Activated T-cell treated with anti-CD3 and anti-CD28 coated beads for 4 hours (primary cell): ENCODE data around the gene TLCD3B.
A peak's percentile ranks its signal among the peaks of the same experiment; 100 is the strongest.

Experiments used
- DNase-seq: peaks from one replicate; pipeline ENCODE4 v3.0.0-alpha.2; 2020

TLCD3B gene, protein sequence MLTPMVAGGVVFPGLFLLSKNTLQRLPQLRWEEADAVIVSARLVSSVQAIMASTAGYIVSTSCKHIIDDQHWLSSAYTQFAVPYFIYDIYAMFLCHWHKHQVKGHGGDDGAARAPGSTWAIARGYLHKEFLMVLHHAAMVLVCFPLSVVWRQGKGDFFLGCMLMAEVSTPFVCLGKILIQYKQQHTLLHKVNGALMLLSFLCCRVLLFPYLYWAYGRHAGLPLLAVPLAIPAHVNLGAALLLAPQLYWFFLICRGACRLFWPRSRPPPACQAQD

DNA sequence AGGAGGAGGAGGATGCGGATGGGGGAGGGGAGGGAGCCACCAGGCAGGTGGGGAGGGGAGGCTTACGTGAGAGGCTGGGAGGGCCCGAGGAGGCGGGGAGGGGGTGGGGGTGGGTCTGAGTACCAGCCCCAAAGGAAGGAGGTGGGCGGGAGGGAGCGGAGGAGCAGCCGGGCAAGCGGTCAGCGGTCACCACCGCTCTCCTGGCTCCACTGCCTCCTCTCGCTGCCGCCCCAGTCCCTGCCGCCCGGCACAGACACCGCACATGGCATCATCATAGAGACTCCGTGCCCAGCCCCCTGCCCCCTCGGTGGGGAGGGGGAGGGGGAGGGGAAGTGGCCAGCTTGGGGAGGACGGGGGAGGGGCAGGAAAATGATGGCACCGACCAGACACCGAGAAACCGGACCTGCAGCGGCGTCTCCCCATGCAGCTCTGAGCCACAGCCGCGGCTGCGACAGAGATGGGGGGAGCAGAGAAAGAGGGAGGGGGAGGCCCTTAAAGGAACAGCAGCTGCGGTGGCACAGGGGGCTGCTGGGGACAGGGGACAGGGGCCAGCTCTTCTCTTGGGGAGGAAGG is at the start of gene TLCD3B:
Gene TLCD3B (minus strand): TSS at position 431 of the 573 bp plus-strand sequence. CDS start 744 bp downstream, outside the sequence.
- DNase-seq: no peak

DNA sequence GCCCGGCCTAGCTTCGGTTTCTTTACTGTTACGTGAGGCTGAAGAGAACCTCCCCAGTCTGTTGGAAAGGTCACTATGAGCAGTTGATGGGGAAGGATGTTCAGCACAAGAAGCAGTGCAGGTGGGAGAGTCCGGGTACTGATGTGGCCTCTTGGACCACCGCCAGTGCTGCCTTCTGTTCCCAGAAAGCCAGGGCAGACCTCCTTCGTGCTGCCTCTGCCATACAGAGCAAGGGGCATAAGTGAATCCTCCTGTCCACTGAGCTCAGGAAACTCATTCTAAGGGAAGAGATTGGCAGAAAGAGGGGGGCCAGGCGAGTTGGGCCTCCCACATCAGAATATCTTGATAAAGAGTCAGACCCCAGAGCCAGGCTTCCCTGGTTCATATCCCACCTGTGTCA is 48.4 kb upstream of the TLCD3B start:
- no peak for DNase-seq

DNA sequence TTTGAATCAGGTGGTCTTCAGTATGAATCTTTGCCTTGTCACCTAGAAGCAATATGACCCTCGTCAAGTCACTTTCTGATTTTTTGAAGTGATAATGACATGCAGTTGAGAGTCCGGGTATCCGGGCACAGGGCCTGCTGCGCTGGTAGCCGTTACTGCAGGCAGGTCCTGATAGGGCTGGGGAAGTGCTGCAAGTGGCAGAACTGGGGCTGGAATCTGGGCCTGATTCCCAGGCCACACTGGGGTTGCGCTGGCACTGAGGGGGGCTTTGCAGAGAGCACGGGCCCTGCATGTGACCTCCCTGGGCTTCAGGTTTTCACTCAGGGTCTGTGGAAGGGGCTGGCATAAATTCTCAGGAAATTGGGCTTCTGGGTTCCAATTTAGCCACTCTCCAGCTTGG is 47.7 kb upstream of the TLCD3B start:
- no peak for DNase-seq

DNA sequence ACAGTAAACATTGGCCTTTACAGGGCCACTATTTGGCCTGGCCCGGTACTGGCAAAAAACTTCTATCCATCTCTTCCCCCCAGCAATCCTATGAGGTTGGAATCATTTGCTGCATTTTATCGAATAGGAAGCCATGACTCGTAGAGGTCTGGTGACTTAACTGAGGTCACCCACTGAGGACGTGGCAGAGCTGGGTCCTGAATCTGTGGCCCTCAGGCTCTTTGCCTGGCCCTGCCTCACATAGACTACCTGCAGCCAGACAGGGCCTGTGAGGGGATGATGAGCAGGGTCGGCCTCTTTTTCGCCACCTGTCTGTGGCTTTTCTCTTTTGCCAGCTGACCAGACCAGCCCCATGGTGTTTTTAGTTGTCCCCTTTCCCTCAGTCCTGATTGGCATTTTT is 46.6 kb upstream of the TLCD3B start:
- DNase-seq: no peak

DNA sequence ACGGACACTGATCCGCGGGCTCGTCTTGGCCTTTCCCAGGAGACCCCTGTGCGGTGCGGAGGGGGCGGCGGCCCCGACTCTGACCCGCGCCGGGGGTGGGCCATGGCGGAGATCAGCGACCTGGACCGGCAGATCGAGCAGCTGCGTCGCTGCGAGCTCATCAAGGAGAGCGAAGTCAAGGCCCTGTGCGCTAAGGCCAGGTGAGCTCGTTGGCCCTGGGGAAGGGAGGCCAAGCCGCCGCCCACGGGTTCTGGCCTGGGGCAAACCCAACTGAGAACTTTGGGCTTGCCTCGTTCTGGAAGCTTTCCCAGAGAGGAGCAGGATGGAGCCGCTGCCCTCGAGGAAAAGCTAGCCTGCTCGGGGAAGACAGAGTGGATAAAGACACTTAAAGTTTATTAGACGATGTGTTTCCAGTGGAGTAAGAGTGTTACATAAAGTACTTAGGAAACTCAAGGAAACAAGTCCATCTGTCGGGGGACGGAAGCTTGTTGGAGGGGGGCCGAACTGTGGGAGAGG is 45.3 kb upstream of the TLCD3B start:
- no peak for DNase-seq

DNA sequence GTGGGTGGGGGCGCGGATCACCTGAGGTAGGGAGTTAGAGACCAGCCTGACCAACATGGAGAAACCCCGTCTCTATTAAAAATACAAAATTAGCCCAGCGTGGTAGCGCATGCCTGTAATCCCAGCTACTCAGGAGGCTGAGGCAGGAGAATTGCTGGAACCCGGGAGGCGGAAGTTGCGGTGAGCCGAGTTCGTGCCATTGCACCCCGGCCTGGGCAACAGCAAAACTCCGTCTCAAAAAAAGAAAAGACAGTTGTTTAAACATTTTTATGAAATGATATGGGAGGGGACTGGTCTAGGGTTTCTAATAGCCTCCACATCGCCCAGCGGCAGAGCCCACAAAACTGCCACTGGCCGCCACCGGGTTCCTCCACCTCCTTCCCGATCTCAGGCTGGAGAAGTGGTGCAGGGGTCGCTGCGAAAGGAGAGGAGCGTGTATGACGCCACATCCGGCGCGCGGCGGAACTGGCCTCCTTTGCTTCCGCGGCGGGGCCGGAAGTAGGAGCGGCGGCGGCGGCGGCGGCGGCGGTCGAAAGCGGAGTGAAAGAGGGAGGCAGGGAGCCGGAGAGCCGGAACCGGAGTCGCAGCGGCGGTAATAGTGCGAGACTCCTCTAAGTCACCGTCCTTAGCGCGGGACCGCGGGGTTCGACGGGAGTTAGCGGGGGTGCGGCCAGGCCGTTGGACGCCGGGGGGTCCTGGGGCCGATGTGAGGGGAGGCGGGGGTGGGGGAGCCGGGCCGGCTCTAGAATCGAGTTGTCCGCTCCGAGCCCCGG is 44.6 kb upstream of the TLCD3B start, which contains the start of gene PPP4C:
Gene PPP4C (plus strand): TSS at position 492 of the 773 bp plus-strand sequence. CDS start 384 bp downstream, outside the sequence.
- DNase-seq: peak; percentile 80

DNA sequence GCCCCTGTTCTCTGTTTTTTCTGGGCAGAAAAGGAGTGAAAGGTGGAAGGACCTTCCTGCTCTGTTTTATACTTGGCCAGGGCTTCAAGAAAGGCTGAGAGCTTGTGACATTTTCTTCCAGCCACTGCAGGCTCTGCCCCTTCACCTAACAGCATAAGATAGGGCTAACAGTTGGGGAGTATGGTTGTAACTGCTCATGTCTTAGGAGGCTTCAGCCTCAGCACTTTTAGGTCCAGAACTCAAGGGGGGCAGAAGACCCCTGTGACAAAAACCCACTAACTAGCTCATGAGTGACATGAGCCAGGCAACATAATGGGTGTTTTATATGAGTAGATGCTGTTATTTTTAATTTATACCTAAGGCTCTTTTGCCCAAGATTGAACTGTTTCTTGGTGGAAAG is 39.4 kb upstream of the TLCD3B start:
- no peak for DNase-seq

DNA sequence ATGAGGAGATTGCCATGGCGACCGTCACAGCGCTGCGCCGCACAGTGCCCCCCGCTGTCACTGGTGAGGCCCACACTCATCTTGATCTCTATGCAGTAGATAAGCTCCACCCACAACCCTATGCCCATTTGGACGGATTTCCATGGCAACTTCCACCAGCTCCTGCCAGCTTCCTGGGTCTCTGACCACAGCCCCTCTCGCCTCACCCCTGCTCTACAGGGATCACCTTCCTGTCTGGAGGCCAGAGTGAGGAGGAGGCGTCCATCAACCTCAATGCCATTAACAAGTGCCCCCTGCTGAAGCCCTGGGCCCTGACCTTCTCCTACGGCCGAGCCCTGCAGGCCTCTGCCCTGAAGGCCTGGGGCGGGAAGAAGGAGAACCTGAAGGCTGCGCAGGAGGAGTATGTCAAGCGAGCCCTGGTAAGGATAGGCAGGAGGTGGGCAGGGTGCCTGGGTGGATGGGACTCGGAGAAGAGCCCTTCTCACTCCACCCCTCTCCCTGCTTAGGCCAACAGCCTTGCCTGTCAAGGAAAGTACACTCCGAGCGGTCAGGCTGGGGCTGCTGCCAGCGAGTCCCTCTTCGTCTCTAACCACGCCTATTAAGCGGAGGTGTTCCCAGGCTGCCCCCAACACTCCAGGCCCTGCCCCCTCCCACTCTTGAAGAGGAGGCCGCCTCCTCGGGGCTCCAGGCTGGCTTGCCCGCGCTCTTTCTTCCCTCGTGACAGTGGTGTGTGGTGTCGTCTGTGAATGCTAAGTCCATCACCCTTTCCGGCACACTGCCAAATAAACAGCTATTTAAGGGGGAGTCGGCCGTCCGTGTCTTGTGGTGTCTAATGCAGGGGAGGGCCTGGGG is 38.8 kb upstream of the TLCD3B start:
- no peak for DNase-seq

DNA sequence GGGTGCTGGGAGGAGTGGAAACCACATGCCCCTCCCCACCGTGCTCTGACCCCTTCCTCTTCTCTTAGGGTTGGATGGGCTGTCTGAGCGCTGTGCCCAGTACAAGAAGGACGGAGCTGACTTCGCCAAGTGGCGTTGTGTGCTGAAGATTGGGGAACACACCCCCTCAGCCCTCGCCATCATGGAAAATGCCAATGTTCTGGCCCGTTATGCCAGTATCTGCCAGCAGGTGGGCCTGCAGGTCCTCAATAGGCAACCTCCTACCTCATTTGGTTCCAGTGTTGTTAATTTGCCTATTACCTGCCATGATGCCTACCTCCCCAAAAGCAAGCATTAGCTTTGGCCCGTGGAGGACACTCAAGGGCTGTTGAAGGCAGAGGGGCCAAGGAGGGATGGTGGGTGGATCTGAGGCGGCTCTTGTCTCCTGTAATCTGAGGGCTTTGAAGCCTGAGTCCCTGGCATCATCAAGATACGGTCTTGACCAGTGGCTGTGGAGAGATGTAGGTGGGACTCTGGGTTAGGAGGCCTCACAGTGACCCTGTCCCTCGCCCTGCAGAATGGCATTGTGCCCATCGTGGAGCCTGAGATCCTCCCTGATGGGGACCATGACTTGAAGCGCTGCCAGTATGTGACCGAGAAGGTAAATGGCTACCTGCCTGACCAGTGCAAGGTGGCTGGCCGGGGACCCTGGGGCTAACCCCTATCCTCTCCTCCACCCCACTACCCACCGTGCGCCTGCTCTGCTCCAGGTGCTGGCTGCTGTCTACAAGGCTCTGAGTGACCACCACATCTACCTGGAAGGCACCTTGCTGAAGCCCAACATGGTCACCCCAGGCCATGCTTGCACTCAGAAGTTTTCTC is 37.9 kb upstream of the TLCD3B start:
- DNase-seq: peak; percentile 50

DNA sequence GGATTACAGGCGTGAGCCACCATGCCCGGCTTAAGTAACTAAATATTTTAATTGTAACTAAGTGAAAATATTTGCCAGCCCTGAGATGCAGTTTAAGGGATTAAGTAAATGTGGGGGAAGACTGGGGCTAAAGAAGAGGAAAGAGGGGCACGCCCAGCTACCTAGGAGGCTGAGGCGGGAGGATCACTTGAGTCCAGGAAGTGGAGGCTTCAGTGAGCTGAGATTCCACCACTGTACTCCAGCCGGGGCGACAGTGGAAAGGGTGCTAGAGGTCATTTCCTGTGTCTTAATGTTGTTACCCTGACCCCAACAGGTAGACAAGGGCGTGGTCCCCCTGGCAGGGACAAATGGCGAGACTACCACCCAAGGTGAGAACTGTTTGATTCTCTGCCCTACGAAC is 37.3 kb upstream of the TLCD3B start:
- DNase-seq: no peak

DNA sequence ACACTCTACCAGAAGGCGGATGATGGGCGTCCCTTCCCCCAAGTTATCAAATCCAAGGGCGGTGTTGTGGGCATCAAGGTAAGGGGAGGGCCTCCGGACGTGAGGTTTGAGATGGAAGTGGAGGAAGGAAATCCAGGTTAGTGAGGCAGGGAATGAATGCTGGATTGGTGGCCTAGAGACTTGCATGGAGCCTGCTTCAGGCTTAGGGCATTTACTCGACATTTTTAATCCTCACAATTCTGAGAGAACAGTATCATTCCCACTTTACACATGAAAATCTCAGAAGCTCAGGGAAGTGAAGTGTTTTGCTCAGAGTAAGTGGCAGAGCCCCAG is 36.5 kb upstream of the TLCD3B start:
- DNase-seq: no peak

DNA sequence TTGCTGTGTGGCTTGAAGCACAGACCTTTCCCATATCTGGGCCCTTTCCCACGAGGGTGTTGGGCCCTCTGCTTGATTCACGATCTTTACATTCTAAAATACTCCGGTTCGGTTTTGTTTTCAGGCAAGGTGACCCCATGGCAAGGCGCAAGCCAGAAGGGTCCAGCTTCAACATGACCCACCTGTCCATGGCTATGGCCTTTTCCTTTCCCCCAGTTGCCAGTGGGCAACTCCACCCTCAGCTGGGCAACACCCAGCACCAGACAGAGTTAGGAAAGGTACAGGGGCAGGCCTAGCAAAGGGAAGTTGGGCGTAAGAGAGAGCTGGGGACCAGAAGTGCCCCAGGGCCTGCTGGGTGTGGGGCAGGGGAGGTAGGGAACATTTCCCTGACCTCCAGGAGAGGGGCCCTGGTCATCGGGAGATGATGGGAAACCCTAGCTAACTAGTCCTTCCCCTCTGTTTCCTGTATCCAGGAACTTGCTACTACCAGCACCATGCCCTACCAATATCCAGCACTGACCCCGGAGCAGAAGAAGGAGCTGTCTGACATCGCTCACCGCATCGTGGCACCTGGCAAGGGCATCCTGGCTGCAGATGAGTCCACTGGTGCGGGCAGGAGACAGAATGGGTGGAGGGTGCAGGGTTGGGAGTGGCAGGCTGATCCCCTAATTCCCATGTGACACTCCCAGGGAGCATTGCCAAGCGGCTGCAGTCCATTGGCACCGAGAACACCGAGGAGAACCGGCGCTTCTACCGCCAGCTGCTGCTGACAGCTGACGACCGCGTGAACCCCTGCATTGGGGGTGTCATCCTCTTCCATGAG is 35.9 kb upstream of the TLCD3B start:
- no peak for DNase-seq

DNA sequence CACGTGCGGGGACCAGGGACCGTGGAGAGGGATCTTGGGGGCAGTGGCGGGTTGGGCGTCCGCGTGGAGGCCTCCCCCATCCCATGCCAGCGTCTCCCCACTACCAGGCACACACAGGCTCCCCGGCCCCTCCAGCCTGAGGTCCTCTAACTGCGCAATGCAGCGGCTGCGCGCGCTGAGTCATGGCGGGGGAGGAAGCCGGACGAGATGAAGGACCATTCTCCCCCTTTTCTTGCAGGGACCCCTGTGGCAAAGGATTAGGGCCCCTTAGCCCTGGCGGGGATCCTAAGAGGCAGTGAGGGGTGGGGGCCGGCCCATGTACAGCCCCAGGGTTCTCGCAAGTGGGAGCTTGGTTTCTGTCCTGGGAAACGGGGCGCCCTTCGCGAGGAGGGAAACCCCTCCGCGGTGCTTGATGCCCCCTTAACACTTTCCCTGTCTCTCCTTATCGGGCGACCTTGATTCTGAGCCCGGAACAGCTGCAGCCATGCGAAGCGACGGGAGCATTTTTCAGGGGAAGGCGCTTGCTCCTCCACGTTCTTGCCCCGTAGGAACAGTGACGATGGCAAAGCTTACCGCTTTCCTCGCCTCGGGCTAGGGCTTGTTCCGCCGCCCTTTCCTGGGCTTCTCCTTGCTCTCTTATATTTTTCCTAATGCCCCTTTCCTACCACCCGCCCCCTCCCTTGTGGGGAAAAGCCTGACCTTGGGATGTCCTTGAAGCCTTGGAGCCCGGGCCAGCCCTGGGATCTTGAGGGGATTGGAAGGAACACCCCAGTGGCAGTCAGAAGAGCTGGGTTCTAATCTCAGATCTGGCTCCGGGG is 35.1 kb upstream of the TLCD3B start:
- no peak for DNase-seq

DNA sequence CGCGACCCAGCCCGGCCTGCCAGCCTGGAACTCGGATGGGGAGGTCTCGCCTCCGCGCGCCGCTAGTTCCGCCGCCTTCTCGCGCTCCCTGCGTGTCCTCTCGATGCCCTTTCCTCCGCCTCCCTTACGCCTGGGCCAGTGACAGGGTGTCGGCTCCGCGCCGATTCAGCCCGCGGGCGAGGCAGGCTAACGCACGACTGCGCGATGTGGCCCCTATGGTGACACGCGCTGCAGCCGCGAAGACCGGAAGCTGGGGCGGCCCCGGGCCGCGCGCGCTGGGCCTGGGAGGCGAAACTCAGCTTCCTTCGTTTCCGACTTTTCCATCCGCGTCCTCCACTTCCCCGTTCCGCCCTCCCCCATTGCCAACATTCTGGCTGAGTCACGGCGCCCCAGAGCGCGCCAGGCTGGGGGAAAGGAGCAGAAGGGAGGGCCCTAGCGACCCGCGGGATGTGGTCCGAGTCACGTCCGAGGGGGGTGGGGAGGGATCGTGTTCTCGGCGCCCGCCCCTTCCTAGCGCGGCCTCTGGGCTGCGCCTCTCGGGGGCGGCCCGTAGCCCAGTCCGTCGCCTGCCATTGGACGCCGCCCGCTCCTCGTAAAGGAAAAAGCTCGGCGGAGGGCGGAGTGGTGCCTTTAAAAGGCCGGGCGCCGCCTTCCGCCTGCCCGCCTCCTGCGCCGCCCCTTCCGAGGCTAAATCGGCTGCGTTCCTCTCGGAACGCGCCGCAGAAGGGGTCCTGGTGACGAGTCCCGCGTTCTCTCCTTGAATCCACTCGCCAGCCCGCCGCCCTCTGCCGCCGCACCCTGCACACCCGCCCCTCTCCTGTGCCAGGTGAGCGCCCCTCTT is 34.3 kb upstream of the TLCD3B start, which contains the start of gene ALDOA:
Gene ALDOA (plus strand): TSS at position 659 of the 841 bp plus-strand sequence. CDS start 1,138 bp downstream, outside the sequence.
- DNase-seq: peak; percentile 91

DNA sequence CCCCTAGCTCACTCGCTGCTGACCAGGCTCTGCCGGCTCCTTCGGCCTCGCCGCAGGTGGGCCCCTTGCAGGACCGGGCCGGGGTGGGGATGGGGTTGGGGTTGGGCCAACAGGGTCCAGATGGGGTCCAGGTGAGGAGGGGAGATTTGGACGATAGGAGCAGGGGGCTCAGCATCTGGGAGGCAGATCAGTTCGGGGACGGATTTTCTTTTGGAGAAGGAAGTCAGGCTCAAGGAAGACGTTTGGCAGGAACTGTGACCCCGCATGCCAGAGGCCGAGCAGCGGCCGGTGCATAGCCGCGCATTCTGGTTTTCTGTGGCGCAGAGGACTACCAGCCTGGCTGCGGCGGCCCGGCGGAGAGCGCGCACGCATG is 33.6 kb upstream of the TLCD3B start:
- DNase-seq: no peak

DNA sequence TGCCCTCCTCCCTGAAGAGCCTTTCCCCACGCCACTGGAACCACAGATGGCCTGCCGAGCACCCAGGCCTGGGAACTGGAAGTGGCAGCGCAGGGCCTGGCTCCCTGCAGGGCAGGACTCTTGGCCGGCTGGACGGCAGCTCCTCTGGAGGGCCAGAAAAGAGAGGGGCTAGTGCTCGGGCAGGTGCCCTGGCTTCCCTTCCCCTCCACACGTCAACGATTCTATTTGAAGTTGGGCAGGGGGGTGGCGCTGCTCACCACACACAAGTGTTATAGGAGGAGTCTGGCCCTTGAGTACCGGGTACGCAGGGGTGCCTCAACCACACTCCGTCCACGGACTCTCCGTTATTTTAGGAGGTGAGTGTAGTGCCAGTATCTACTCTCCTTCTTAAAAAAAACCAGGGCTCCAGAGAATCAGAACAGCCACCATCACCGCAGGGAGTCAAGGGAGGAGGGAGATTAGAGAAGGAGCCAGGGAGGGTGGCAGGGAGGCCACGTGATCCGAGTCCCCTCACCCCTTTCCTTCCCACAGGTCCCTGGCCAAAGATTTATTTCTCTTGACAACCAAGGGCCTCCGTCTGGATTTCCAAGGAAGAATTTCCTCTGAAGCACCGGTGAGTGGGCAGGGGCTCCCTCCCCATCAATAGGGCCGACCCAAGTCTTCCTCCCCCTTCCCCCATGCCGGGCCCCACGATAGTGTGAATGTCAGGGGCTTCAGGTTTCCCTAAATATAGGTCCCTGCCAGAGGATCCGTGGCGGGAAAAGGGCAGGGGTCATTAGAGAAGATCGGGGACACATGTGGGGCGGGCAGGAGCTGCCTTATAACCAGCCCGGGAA is 33.0 kb upstream of the TLCD3B start:
- peak; percentile 62 for DNase-seq

DNA sequence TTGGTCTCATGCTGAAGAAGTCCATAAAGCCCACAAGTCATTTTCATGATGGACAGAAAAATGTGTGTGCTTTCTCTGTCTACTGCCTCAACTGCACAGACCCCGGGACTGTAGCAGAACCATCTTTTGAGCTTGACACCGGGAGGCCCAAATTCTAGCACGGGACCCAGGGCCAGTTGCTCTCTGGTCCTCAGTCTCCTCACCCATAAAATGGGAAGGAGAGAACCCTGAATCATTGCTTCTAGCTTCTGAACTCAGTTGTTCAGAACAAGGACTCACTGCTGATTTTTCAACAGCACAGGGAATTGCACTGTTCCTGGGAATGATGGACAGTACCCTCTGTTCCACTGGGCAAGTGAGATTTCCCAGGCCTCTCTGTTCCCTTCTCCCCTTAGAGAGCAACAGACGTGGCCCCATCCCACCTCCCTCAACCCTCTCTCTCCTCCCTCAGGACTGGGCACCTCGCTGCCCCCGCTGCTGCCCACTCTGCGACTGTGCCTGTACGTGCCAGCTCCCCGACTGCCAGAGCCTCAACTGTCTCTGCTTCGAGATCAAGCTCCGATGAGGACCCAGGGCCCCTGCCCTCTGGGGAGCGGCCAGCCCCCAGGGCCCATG is 32.3 kb upstream of the TLCD3B start:
- DNase-seq: no peak
